ENCODE data around the gene GLIS1.
A peak's percentile ranks its signal among the peaks of the same experiment; 100 is the strongest.

GLIS1 gene

DNA sequence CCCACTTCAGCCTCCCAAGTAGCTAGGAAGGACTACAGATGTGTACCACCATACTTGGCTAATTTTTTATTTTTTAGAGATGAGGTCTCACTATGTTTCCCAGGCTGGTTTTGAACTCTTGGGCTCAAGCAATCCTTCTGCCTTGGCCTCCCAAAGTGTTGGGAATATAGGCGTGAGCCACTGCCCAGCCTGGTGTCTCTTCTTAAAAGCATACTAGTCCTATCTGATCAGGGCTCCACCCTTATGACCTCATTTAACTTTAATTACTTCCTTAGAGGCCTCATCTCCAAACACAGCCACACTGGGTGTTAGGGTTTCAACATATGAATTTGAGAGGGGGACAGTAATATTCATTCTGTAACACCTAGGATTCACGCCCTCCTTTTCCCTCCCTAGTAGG is 130.9 kb downstream of the GLIS1 start:
- DNase-seq = no peak

DNA sequence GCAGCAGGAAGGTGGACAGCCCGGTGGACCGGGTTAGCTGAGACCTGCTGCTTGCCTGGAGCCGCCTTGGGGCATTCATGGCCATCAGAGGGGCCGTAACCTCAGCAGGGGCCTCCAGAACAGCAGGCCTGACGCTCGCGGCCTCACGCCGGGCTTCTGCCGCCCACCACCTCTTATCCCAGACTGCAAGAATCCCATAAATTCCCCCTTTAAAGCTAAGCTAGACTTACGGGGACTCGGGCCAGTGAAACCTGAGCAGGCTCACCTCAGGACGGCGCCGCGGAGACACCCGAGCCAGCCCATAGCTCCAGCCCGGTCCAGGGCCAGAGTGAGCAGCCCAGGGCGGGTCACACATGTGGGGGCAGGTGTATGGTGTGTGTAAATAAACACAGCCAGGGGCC is 132.3 kb downstream of the GLIS1 start:
- no peak for DNase-seq

DNA sequence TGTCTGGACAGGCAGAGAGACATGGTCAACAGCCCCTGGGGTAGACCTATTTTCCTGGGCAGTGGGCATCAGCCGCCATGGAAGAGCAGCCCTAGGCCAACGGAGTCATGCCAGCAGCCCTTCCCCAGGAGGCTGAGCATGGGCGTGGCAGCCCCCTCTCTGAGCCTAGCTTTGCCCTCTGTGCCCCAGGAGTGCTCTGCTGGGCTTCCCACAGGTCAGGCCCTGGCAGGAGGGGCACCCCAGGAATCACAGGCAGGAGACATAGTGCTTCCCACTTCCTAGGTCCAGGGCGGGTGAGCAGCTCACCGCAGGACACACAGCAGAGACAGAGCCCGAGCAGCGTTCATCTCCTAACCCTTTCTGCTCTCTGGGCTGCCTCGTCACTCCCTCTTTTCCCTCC is 132.8 kb downstream of the GLIS1 start:
- DNase-seq = no peak

DNA sequence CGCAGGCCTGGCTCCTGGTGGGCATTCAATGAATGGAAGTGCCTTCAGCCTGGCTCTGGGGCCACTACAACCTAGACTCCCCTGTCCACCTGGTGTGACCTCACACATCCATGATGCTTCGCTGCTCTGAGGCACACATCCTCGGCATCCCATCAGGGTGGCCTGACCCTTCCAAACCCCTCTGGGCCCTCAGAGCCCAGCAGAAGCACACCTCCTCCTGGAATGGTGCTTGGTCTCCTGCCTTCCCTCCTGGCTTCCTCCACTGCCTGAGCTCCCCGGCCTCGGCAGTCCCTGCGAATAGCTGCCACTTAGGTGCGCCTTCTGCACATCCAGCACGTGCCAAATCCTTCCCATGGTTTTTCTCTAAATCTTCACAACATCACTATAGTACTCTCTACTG is 133.8 kb downstream of the GLIS1 start:
- no peak for DNase-seq

DNA sequence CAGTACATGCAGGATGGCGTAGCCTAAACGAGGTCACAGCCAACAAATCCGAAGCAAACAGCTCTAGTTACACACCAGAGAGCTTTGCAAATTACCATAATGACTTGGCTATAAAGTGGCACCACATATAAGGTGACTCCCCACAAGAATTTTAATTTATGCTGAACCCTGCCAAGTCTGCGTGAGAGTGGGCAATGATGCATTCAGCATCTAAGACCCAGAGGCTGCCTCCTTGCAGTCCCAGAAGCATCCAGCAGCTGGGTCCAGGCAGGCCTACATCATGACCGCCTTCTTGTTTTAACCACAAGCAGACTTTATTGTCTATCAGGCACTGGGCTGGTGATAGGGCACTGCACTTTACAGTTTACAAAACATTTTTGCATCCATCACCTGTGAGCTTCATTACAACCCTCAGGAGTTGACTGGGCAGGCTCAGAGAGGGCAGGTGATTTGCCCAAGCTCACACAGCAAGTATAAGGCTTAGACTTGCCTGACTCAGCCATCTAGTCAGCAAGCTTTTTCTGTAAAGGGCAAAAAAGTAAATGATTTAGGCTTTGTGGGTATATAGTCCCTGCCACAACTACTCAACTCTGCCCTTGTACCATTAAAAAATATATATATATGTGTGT is 134.6 kb downstream of the GLIS1 start:
- DNase-seq = no peak

DNA sequence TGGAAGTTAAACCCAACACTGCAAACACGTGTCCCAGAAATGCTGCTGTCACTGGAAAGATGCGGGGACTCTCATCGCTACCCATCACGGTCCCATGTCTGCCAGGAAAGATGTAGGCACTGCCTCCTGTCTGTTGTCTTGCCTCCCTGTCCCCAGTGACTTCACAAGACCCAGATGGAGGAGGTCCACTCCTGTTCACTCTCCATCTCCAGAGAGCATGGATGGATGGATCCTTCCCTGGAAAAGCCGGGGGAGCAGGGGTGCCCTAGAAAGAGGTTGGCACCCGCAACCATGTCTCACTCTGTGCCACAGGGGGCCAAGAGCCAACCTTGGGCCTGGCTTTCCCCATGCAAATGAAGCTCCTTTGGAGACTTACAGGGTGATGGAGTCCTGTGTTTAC is 135.5 kb downstream of the GLIS1 start:
- DNase-seq = no peak

DNA sequence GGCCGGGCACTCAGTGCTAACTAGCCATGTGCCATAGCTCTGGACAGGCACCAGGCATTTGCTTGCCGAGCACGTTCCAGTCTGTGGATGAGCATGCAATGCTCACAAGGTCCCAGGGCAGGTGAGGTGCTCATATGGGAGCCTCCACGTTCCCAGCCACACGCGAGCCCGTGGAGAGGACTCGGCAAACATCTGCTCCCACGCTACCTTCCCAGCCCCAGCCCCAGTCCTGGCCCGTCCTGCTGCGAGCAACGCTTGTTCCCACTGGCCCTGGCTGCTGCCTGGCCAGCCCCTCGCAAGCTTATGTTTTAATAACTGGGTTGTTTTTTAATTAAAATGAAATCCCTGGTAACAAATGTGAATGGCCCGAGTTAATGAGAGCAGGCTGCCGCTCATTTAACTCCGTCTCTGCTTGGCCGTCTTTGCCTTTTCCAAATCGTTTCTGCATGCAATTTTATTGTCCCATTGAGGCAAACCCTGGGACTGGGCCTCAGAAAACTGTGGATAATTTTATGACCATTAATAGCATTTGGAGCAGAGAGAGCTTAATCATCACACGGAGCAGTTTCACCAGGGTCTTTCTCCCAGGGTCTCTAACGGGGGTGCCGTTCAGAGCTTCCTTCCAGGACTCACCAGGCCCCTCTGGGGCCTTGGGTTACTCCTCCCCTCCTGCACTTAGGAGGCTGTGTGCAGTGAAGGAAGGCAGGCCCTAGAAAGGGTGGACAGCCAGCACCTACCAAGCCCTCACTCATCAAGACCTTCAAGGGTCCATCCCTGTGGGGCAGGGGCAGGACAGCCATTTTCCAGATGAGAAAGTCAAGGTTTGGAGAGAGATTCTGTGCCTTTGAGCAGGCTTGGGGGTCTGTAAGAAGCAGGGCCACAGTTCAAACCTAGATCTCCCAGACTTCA is 136.8 kb downstream of the GLIS1 start:
- no peak for DNase-seq

DNA sequence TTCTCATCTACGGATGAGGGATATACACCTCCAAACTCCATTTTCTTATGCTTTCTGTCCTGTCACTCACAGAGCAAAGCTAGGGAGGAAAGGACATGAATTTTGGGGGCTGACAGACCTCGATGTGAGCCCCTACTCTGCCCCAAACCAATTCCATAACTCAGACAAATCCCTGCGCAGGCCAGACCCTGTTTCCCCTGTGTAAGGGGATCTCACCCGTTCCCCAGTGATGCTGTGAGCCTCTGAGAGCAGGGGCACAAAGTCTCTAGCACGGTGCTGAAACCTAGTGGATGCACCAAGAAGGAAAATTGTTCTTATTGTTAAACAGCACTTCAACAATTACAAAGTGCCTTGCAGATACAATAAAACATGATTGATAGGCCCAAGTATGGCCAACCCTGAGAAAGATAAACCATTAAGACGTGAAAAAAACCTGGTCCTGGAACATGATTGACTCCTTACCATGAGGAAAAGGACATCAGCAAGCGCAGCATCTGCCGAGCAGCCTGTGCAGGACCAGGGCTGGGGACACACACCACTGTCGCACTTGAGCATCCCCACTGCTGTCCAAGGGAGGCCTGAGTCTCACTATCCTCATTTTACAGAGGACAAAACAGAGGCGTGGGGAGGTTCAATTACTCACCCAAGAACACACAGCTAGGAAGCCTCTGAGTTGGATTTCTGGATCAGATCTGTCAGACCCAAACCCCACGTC is 137.8 kb downstream of the GLIS1 start:
- no peak for DNase-seq

DNA sequence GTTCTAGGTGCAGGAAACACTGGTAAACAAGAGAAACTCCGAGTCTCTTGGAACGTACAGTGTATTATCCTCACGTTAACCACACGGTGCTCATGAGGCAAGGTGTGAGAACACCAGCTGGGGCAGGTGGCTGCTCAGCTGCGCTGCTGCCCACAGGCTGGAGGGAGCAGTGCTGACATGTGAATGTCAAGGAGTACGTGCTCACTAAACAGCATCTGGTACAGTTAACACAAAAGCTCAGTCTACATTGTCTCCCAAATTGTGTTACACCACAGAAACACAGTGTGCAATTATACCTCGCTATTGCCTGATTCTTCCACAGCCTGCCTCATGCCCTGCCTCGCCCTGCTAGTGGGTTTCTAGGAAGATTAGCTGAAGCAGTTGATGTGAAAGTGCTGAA is 138.4 kb downstream of the GLIS1 start:
- no peak for DNase-seq

DNA sequence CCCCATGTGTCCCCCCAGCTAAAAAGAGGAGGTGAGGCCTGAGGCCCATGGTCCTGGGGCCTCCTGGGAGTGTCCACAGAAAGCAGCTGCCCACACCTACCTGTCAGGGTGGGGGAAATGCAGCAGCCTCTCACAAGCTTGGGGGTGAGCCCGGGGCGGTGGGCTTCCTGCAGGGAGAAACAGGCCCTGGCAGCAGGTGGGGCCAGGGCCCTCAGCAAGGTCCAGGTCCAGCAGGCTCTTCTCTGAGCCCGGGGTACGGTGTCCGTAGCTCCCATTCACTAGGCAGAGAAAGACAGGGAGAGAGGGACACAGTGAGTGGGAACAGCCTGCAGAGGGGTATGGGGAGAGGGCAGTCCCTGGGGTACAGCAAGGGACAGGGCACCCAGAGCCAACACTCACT is 139.0 kb downstream of the GLIS1 start:
- no peak for DNase-seq

DNA sequence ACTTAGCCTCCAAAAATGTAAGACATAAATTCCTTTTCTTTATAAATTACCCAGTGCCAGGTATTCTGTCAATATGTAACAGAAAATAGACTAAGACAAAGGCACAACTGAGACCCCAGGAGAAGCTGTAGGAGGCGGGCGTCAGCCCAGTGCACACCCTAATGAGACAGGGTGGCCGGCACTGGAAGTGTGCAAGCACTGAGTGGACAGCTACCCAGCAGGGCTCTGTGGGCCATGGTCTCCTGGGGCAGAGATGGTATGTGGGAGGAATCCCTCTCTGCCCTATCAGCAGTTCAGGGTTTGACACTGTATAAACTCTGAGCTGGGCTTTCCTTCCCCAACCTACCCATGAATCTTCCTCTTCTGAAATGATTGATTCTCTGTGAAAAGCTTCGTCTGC is 139.5 kb downstream of the GLIS1 start:
- no peak for DNase-seq

DNA sequence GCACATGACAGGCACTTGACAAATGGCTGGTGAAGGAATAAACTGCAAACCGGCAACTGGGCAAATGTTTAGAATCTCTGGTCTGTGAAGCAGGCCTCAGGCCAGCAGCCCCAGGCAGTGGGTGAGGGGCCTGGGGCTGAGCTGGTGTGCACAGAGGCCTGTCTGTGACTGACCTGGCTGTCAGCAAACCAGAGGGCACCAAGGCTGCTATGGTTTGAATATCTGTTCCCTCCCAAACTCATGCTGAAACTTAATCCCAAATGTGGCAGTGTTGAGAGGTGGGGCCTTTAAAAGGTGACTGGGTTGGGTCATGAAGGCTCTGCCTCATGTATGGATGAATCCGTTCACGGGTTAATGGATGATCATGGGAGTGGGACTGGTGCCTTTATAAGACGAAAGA is 140.0 kb downstream of the GLIS1 start:
- no peak for DNase-seq

DNA sequence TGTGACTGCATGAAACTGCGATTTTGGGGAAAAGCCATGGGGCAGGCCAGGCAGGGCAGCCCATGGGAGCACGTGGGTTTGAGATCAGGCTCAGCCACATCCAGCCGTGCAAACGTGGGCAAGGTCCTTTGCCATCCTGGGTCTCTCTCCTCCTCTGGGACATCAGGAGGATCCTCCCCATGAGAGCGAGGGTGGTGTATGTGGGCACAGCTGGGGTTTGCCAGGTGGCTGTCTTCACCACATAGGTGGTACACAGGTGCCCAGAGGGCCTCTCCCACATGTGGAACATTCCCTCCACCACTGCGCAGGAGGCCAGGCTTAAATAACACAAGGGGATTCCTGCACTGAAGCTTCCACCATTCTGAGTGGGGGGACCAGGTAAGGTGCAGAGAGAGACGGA is 143.1 kb downstream of the GLIS1 start:
- no peak for DNase-seq

DNA sequence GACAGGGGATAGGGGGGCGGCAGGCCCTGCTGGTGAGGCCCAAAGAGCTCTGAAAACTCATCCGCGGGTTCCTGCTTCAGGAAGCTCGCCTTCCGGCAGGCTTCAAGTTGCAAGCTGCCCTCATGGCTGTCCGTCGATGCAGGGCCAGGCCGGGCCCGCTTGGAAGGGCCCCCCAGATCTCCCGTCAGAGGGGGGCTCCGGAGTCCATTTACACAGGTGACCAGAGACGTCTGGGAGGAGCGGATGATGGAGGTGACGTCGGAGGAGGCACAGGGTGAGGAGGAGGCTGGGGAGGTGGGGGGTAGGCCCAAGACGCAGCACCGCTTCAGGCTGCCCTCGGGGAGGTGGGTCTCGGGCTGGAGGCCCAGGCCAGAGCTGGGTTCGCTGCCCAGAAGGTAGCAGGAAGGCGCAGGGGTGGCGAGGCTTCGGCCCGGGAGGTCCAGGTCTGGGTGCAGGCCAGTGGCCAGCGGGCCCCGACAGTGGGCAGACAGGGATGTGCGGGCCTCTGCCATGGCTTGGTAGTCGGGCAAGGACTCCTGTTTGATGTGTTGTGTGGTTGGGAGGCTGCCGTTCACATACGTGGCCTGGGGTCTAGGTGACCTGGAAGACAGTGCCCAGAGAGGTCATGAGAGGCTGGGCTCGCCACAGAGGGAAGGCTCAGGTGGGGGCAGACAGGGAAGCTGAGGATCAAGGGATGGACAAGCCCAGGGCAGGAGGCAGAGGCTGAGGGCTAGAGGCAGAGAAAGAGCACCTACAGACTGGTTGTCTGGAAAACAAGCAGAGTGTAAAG is 144.4 kb downstream of the GLIS1 start:
- no peak for DNase-seq

DNA sequence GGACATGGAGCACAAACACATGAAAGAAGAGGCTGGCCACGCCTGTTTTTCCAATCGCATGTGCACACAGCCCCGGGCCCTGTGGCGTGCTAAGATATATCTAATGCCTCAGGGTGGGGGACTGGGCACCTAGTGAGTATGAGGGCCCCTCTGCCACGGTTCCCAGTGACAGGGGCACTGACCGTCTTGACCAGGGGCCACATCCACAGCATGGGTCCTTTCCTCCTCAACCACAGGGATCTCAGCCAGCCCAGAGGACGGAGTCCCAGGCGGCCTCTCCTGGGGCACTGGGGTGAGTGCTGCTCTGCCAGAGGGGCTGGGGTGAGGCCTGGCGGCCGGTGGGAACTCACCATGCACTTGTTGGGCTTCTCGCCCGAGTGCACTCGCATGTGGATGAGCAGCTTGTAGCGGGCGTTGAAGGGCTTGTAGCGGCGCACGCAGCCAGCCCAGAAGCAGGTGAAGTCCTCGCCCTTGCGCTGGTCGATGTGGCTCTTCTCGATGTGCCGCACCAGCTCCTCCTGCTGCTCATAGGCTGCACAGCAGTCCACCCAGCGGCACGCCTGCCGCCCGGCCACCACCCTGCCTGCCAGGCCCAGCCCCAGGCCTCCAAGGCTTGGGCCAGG is 145.1 kb downstream of the GLIS1 start:
- no peak for DNase-seq

DNA sequence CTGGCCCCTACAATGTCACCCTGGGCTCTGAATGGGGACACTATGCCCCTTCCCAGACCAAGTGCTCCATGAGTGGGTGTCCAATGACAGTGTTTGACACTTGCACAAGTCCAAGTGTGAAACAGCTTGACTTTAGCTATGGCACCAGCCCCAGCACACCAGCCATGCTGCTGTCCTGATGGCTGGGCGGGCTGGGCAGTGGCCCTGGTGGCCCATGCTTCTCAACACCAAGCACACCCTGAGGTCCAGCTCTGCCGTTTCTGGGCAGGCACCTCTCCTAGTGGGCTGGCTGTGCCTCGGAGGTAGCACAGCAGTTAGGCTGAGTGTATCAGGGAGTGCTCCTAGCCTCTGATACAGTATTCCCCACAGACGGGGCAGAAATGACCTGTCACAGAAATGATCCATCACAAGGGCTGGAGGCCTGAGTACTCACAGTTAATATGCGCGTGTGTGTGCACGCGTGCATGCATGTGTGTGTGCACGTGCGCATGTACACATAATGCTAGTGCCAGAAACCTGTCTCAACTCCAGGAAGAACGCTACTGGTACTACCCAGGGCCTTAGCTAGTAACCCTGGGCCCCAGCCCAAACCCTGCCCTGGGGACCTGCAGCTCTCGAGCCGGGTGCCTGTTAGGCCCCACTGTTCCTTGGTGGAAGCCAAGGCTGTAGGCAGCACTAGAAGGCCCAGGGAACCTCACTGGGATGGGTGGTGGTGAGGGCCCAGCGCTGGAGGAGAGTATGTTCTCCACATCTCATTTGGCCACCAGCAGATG is 145.8 kb downstream of the GLIS1 start:
- no peak for DNase-seq

DNA sequence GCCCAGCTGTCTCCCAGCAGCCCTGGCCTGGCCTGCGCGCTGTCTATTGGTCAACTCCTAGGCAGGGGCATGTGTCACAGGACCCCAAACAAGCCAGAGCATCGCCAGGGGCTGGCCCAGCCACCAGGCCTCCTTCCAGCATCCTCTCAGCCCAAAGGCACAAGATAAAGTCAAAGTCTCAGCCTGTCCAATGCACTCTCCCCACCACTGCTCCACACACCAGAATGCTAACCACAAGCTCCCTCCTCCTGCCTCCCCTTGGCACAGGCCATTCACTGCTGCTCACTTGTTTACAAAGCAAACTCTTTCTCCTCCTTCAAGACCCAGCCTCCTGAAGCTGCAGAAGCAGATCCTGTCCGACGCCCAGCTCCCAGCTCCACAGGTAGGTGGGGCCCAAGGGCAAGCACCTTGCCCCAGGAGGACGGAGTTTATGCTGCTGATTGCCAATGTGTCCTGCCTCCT is 146.4 kb downstream of the GLIS1 start:
- DNase-seq = no peak

DNA sequence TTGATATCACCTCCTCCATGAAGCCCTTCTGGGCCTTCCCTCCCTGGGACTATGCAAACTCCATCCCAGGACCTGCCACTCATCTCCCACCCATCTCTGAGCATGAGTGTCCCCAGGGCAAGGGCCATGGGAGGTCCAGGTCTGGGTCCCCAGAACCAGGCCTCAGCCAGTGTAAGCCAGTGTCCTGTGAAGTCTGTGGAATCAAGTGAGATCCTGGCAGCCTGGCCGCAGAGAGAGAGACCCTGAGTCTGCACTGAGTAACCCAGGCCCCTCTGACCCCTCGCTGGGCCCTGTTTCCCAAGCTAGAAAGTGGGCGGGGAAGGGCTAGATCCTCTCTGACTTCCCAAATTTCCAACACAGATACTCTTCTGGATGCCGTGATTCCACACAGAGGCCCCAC is 147.0 kb downstream of the GLIS1 start:
- no peak for DNase-seq

DNA sequence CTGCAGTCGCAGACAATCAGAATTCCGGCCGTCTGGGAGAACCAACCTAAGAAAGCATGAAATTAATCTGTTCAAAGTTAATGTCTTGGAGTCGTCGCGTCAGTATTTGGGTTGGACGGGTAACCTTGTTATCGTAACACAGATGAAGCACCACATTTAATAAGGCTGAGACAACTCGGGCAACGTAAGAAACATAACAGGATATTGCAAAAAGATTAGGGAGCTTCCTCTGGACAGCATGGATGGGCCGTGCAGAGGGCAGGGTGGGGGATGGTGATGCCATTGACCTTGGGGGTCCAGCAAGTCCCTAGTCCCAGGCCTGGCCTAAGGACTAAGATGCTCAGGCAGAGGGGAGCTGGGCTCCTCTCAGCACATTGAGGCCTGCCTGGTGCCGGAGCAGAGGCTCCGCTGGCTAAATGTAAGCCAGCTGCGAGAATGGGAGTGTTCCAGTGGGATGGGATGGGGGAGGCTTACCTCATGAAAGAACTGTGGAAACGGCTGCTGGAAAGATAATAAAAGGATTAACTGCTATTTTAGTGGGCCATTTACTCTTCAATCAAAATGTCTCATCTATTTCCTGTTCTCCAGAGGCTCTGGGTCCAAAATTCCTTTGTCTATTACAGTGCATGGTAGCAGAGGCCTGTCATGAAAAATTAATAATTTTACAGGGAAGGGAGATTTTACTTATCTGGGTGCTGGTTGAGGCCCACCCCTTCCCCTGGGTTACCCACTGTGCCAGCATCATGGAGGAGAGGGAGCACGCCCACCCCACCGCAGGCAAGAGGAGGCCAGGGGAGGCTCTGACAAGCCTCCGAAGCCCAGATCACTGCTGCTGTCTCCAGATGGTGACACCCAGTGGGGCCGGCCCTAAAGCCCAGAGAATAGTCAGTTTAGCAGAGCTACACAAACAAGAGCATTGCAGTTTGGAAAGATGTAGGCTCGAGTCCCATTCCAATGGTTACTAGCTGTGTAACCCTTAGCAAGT is 148.1 kb downstream of the GLIS1 start:
- peak; percentile 40 for DNase-seq

DNA sequence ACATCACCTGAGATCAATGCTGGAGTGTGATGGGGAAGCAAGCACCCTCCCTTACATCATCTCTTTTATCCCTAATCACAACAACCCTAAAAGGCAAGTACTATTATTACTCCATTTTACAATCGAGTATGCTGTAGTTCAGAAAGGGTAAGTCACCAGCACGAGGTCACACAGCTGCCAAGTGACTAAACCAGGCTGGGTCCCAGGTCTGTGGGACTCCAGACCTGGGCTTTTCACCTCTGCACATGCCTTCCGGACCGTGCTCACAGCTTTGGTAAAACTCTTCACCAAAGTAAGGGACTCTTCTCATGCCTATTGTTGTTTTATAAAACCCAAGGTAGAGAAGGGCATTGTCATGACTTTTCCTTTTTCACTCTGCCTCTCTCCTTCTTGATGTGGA is 148.9 kb downstream of the GLIS1 start:
- no peak for DNase-seq

Data from activated CD8-positive, alpha-beta memory T cell treated with anti-CD3 and anti-CD28 coated beads for 24 hours (primary cell).